CD4-positive, alpha-beta T cell treated with Interleukin-1 beta for 1 hour (primary cell): ENCODE results near the gene ALK.

ENCODE experiments used
- DNase-seq, 2 donors: peaks; one replicate each; pipeline ENCODE4 v3.0.0-alpha.2; 2020 to 2022

ALK gene

DNA sequence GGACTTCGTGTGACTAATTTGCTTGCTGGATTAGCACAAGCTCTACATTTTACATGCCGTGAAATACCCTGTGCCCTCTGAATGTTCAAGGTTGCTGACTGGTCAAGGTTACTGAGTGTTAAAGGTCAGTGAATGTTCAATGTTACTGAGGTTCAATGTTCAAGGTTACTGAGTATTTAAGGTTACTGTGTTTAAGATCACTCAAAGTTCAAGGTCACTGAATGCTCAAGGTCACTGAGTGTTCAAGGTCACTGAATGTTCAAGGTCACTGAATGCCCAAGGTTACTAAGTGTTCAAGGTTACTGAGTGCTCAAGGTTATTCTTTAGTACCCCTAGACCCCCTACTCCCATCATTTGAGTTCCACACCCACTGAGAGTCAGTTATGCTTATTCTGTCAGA is 528.6 kb downstream of the ALK start:
- no peak for DNase-seq

DNA sequence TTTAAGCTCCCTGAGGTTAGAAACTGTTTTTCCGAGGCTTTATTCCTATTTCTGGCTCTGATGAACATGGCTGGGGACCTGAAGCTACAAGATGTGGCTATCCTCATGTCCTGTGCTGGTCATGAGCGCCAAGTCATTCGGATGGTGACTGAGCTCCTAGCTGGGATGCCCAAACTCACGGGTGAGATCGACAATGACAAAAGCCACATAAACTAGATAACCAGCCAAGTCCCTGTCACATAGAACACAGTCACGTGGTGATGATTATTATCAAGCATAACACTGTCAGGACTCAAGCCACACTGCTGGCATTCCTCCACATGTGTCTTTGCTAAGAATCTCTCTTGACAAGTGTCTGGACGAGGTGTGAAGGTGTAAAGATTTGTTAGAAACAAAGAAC is 531.2 kb downstream of the ALK start:
- no peak for DNase-seq

DNA sequence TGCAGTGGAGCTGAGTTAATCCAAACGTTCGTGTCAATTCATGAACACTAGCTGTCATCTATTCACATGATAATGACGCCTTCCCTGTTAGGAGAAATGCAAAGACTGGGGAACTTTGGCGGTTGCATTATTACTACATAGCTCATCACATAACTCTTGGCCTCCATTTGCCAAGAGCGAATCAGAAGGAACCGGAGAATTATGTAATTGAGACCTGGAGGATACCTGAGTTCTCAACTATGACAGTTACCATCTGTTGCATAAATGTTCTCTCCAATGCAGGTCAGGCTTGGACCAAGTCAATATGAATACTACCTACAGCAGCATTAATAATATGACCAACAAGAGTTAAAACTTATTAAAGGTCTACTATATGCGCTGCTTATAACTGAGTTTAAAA is 531.7 kb downstream of the ALK start:
- DNase-seq: no peak

DNA sequence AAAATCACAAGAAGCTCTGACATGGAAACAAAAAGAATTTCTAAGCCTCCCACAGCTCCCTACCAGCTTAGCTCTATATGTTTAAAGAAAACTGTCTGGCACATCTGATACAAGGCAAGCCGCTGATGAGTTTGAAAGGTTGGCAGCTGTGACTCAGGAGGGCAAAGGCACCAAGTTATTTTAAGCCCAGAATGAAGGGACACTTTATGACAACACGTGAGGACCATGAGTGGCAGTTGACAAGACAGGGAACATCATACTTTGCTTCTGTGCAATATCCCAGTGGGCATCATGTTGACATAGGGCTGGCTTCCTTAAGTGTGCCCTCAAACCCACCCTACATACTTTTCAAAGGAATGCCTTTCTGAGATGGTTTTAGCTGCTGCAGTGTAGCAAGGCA is 533.3 kb downstream of the ALK start:
- no peak for DNase-seq

DNA sequence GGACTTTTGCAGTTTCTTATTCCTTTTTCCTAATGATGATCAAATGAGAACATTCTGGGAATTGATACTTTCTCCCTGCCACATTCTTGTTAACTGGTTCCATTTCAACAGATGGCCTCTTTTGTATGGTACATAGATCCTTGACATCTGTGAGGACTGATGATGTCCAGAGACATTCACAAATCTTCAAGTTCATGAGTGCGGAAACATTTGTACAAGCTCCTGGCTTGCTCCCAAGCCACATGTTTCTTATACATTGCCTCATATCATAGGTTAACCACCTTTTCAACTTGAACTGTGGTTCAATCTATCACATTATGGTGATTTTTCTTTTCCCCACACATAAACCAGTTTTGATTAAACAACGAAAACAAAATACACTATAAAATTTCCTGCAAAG is 538.9 kb downstream of the ALK start:
- DNase-seq: no peak

DNA sequence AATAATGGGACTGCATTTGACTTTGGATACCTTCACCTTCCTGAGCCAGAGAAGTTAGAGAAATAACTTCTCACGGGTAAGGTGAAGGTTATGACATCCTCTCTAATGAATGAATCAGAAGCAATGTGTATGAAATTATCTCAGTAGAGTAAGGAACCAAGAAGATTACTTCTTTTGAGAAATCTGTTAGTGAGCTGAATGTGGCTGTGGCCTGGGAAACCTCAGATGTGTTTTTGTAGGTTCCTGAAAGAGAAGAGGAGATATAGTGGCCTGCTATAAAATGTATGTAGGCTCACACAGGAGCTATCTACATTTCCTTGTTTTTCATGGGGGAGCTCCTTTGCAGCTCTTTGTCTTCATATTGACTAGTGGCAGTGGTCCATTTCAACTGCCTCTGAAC is 543.6 kb downstream of the ALK start:
- DNase-seq: no peak

DNA sequence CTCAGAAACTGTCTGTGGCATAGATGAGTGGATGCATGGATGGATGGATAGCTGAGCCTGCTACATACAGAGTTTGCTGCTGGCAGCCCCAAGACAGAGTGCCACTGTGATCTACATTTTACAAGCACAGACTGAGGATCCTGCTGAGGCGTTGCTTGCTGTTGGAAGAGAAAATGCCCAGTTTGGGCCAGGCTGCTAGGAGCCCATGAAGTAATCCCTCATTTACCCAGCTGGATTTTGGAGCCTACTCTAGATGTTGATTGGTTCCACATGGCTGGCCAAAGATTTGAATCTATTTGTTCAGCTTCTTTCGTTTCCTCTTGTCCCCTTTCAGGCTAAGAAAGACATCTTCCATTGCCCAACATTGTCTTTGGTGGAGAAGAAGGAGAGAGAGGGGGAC is 544.8 kb downstream of the ALK start:
- DNase-seq: no peak

DNA sequence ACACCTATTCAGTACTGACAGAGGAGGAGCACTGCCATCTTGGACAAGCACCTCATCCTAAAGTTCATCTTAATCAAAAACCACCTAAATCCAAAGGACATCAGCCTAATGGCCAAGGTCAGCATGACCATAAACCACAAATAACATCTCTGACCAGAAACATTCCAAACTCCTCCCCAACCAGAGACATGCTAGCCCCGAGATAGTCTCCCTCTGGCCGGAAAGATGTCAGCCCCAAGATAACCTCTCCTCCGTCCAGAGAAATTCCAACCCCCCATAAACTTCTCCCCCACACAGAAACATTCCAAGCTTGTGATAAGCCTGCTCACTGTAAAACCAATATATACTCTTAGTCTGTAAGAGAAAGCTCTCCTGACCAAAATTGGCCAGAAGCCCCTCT is 545.5 kb downstream of the ALK start:
- DNase-seq: no peak

DNA sequence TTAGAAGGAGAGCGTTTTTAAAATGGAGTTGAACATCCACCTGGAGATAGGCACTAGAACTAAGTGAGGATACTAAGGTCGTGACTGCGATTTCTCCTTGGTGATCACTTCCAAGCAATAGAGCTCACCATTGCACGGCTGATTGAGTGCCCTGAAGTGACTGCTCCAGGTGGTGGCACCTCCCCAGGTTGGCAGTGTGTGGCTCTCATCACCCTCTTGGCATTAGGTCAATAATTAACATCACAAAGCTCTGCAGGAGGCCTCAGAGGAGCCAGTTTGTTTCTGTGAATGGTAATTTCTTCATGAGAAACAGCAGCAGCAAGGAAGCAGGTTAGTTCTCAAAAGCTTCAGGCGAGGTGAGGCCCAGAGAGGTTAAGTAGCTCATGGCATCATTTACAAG is 546.6 kb downstream of the ALK start:
- DNase-seq: no peak

DNA sequence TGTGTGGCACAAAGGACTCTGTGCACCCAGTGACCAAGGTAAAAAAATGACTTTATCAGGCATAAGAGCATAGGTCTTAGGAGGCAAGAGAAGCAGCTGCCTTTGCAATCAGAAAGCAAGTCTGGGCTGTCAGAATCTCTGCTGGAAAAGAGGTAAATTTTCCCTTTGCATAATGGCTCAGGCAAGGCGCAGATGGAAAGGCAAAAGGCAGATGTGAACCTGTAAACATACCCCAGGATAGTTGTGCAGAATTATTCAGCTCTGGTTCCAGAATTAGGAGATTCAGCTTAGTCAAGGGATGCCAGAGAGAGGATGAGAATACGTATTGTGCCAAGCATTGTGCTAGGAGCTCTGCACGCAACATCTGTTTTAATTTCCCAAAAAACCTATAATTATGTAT is 547.5 kb downstream of the ALK start:
- DNase-seq: no peak

DNA sequence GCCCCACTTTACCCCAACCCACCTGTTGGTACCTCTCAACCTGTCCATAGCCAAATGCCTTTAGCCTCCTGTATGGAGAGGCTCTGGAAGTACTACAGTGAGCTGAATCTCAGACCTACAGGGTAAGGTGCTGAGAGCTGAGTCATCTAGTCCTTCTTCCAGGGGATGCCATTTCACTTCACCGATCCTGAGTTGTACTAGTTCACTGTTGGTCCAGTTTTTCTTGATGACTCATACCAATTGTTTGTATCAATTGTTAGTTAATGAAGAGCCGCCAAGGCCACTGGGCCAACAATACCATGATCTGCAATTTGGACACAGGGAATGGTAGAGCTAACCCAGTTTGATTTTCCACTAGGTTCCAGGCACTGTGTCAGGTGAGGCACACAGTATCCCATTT is 549.2 kb downstream of the ALK start:
- DNase-seq: no peak

DNA sequence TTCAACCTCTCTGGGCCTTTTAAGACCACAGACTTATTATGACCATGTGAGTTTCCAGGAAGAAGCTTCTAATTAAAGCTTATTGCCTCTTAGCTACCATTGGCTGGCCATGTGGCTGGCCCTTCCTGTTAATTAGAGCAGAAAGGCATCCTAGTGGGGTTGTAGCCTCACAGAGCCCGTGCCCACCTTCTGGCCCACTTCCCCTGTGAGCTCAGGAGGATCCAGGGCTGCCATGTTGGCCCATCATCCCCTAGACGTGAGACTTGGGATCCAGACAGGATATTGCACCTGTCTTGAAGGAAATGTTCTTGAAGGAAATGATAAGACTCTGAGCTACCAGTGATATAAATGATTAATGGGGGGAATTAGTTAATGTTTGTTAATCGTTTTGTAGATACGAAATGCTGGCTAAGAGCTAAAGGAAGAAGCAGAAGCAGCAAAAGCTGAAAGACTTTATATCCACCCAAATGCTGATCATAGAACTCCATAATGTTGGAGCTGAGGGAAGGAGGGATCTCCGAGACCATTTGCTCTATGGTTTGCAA is 550.7 kb downstream of the ALK start:
- no peak for DNase-seq

DNA sequence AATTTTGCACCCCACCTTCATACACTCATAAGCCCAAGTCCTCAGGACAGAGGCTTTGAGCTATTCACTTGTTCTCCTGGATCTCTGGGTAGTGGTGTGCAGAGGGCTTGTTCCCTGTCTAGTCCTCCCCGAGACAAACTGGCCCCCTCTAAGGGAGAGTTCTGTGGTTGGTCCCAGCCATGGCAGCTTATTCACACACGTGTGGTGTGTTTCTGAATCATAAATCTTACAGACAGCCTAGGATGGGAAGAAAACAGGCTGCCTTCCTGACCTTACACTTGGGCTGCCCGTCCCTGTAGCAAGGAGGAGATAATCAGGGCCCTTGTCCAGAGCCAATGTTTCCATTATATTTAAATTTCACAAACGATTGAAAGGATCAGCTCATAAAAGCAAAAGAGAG is 551.2 kb downstream of the ALK start:
- DNase-seq: no peak

DNA sequence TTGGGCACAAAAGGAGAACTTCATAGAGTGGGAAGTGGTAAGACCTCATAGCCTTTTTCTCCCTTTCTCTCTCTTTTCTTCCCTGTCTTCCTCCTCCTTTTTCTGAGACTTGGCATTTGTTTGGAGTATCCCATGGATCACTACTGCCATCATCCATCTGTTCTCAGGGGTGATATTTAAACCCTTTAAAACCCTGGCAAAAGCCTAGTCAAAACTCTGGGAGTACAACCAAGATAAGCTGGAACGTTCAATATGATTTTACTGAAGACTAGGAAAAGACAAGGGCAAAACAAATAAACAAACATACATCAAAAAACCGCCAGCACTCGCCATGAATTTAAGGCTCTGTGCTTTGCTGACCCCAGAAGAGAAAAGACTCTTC is 552.7 kb downstream of the ALK start:
- DNase-seq: no peak

DNA sequence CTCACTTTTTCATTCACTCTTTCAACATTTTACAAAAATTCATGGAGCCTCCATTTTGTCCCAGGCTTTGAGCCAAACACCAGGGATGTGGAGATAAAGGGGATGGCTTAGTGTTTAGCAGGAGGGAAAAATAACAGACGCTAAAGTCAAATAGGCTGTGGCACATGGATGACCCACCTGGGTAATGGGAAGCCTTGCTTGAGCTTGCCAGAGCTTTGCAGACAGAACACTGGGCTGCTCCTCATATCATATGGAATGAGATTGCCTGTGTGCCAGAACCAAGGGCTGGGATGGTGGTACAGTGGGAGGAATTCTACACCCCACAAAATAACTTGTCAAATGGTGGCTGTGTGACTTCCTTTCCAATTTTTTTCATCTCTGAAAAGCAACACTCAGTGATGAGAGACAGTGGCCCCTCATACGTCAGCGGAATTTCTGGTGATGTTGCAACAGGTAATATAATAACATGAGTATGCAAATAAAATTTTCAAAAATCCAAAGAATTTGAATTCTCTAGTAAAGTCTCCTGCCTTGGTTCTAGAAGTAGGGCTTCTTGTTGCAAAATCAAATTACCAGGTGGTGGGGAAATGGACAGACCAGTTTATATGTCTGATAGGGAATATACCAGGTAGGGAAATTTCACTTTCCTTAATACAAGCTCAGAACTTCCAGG is 553.3 kb downstream of the ALK start:
- no peak for DNase-seq

DNA sequence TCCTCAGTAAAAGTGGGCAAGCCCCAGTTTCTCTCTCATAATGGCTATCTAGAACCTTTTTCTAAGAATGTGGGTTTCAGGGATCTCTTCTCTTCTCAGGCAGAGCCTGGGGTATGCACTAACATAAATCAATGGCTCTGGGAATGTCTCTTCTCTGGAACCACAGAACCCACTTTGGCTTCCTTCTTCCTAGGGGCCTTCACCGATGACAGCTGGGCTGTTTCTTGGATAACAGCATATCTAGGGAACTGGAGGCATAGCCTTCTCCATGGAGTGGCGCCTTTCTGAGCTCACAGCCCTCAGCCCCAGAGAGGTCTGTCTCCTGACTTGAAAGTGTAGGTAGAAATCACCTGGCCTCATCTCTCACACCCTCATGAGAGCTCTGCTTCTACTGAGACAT is 558.3 kb downstream of the ALK start:
- no peak for DNase-seq

DNA sequence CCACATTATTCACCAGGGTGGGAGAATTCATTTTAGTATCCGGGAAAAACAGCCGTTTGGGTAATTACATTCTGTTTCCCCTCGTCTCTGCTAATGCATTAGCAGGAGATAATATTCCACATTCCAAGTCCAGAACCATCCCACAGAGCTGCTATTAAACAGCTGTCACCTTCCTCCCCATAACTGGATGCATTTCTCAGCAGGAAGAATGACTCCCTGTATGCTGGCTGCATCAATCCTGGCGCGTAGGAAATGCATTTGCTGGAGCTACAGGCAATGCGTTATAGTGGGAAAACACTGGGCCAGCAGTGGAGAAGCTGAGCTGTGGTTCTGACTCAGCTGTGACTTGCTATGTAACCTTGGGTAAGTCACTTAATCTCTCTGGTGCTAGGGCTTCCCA is 560.2 kb downstream of the ALK start:
- no peak for DNase-seq

DNA sequence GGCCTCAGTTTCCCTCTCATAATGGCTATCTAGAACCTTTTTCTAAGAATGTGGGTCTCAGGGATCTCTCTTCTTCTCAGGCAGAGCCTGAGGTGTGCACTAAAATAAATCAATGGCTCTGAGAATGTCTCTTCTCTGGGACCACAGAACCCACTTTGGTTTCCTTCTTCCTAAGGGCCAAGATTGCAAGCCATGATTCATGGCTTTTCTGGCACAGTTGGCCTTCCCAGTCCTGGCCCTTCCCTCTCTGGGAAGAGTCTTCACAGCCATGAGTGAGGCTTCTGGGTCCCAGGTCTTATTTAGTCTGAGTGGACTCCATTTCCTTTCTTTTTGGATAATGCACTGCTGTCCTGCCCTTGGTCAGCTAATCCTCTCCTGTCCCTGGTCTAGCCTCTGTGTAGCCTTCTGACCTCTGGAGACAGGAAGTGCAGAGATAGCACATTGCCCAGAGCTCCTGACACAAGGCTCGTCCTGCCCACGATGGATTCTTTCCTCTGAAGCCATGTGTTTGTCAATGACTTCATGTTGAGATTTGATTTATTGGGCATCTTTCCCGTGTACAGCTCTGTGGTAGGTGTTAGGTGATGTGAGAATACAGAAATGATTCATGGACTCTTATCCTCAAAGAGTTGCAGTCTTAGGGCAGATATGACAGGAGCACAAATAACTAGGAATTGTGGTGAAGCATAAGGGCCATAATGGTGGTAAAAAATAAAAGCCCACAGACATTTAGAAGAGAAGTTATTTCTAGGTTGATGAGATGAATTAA is 561.2 kb downstream of the ALK start:
- no peak for DNase-seq

DNA sequence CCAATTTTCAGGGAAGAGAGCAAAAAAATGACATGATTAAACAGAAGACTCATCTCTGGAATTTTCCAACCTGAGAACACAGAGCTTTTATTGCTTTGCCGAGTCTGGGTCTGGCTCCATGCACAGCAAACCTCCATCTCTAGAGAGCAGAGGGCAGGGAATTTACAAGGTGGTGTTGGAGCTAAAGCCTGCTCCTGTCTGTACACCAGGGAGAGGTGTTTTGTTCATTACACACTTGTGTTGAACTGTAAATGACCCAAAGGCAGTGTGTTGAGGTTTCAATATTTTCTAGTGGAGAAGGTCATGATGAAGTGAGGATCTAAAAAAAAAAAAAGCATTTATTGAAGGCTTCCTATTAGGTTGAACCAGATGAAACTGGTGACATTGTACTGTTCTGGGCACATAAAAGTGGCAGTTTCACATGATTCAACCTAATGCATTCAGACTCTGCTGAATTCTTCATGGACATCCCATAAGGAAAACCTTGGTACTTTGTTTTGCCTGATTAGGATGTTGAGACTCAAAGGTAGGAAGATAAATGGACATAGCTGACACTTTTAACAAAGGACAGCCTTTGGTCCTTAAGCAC is 567.9 kb downstream of the ALK start:
- DNase-seq: no peak

DNA sequence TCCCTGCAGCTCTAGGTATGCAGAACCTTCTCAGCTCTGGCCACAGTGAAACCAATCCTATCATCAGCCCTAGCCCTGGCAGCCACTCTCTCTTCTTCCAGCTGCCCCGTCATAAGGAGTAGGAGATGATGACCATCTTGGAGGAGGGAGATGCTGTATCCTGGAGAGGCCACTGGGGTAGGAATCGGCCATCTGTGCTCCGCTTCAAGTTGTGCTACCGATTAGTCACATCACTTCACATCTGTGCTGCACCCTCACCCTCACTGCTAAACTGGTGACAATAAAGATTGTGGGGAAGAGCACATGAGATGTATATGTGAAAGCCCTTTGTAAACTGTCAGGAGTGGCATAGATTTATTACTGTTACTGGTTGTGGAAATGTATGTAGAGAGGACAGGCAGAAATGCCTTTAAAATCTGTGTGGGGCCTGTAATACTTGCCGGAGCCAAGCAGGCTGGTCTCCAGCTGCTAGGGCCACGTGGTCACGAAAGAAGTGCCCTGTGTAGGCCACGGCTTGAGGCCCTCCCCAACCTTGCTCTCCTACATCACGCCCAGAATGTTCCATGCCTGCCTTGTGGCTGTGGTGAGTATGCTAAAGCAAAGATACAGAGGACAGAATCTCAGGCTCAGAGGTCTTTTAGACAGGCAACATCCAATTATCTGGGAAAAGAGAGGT is 569.3 kb downstream of the ALK start:
- no peak for DNase-seq

DNA sequence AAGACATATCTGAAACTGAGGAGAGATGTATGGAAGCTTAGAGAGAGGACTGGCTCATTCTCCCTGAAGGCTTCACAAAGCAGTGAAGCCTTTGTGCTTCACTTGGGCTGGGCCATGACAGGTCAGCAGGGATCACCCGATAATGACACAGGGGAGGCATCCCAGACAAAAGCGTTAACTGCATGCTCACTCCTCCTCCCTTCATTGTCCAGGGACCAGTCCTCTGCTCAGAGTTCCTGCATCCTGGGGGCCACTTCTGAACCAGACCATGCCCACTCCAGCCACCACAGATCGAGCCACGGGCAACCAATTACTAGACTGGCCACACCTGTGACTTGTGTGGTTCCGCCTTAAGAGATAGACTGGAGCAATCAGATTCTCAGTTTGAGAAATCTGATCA is 570.1 kb downstream of the ALK start:
- no peak for DNase-seq

DNA sequence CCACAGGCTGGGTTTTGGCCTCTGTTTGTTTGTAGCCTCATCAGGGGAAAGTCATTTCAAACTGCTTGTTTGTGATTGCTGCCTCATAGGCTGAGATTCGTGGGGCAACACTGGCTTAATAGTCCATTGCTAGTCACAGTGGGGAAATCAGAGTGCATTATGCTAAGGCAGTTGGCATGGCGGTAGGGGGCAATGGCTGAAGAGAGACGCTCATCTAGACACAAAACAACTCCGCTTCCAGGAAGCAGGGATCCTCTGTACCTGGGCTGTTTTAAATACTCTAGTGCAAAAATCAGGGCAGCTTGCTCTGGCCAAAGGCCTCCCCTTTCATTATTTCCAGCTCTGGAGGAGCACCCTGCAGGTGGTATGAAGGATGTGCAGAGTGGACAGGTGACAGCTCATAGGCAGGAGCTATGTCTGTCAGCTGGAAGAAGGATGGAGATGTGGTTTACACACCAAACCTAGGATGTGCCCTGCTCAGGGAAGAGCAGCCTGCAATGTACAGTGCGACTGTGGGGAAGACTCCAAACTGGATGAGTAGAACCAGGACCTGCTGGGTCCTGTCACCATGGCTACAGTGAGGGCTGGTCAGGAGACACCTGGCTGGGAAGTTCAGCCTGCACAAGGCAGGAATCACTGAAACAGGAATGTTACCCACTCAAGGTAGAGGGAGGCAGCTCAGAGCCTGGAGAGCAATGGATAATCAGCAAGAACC is 571.9 kb downstream of the ALK start:
- DNase-seq: no peak
